ENCODE results near the gene MSRB2.

MSRB2 gene

GRCh38 chr10:23051855-23052331, 43.5 kb upstream of the MSRB2 start:
- TF ChIP-seq, protein P1, sequence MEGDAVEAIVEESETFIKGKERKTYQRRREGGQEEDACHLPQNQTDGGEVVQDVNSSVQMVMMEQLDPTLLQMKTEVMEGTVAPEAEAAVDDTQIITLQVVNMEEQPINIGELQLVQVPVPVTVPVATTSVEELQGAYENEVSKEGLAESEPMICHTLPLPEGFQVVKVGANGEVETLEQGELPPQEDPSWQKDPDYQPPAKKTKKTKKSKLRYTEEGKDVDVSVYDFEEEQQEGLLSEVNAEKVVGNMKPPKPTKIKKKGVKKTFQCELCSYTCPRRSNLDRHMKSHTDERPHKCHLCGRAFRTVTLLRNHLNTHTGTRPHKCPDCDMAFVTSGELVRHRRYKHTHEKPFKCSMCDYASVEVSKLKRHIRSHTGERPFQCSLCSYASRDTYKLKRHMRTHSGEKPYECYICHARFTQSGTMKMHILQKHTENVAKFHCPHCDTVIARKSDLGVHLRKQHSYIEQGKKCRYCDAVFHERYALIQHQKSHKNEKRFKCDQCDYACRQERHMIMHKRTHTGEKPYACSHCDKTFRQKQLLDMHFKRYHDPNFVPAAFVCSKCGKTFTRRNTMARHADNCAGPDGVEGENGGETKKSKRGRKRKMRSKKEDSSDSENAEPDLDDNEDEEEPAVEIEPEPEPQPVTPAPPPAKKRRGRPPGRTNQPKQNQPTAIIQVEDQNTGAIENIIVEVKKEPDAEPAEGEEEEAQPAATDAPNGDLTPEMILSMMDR (IDR thresholded peaks at IDR 0.05; ENCODE audit: insufficient read depth, low read length, poor library complexity, severe bottlenecking) = no peak
- Histone ChIP-seq H3K4me3 (replicated peaks; ENCODE audit: low read depth, low read length) (no peak overlapping the region), H3K27me3 (replicated peaks; ENCODE audit: control insufficient read depth, insufficient read depth, low read length) (no peaks in the 10 kb centered on the region; the same call in none of the 2 replicates), H3K36me3 (ENCODE audit: control insufficient read depth, insufficient read depth, low read length) (no peaks in the 10 kb centered on the region)
- no peak for DNase-seq (ENCODE audit: extremely low read depth, insufficient read length)

- TF ChIP-seq, protein P1 (IDR thresholded peaks at IDR 0.05; ENCODE audit: insufficient read depth, low read length, poor library complexity, severe bottlenecking) = no peak
- Histone ChIP-seq H3K36me3 (ENCODE audit: control insufficient read depth, insufficient read depth, low read length) (no peaks in the 10 kb centered on the region), H3K4me3 (replicated peaks; ENCODE audit: low read depth, low read length) (no peak overlapping the region), H3K27me3 (replicated peaks; ENCODE audit: control insufficient read depth, insufficient read depth, low read length) (peaks cover 1% of the 10 kb centered on the region)
- DNase-seq (ENCODE audit: extremely low read depth, insufficient read length) = no peak
Measured at GRCh38 chr10:23053036-23053435, 42.3 kb upstream of the MSRB2 start.

DNA sequence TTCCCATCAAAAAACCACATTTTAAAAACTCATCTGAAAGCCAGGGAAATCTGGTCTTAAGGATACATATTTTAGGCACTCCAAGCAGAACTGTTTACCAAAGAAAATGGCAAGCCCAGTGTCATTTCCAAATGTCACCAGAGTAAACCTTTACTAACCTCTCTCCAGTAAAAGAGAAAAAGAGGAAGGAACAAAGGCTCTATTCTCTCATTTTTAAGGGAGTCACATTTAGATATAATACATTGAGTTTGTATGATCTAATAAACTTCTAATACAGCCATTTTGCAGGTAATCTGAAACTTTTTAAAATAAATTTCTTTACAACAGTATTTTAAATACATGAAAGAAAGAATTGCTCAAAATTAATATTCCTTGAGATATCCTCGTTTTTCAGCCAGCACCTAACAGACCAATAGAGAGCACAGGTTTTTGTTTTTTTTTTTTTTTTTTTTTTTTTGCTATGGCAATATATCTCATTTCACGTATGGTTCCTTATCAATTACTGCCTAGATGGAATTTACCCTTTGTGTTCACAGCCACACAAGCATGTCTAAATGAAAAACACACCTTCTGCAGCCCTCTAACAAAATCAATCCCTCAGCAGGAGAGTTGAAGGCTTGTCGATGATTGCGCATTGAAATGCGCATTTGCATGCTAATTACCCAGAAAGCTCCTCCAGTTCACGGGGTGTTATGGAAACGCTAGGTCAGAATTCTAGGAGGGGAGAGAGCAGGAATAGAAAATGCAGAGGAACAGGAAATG, 39.8 kb upstream of the MSRB2 start:
- no peak for DNase-seq (ENCODE audit: extremely low read depth, insufficient read length)
- TF ChIP-seq, protein P1 (IDR thresholded peaks at IDR 0.05; ENCODE audit: insufficient read depth, low read length, poor library complexity, severe bottlenecking) = no peak
- H3K36me3 ChIP-seq (ENCODE audit: control insufficient read depth, insufficient read depth, low read length) = no peaks in the 10 kb centered on the region
- H3K4me3 ChIP-seq (replicated peaks; ENCODE audit: low read depth, low read length) = no peak overlapping the region
- peaks cover 1% of the 10 kb centered on the region; the same call in 1 of the 2 replicates for H3K27me3 ChIP-seq (replicated peaks; ENCODE audit: control insufficient read depth, insufficient read depth, low read length)

DNA sequence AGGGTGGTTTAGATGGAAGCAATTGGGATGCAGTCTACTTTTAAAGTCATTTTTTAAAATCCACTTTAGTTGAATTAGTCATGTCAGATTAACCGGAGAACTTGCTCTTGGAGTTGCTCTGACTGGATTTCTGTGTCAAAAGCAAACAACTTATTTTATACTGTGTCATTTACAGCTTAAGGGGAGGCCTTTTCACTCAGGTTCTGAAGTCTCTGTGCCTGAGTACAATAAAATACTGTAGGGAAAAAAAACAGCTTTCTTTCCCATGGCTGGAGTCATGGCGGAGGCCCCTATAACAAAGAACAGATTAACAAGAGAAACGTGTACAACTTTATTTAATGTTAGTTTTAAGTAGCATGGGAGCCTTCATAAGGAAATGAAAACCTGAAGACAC, 39.2 kb upstream of the MSRB2 start:
- no peak overlapping the region for H3K4me3 ChIP-seq (replicated peaks; ENCODE audit: low read depth, low read length)
- DNase-seq (ENCODE audit: extremely low read depth, insufficient read length) = no peak
- H3K27me3 ChIP-seq (replicated peaks; ENCODE audit: control insufficient read depth, insufficient read depth, low read length) = peaks cover 1% of the 10 kb centered on the region; the same call in 1 of the 2 replicates
- no peaks in the 10 kb centered on the region for H3K36me3 ChIP-seq (ENCODE audit: control insufficient read depth, insufficient read depth, low read length)
- TF ChIP-seq, protein P1 (IDR thresholded peaks at IDR 0.05; ENCODE audit: insufficient read depth, low read length, poor library complexity, severe bottlenecking) = no peak

GRCh38 chr10:23058366-23058765, 37.0 kb upstream of the MSRB2 start:
- Histone ChIP-seq H3K27me3 (replicated peaks; ENCODE audit: control insufficient read depth, insufficient read depth, low read length) (peaks cover 1% of the 10 kb centered on the region; the same call in 1 of the 2 replicates), H3K36me3 (ENCODE audit: control insufficient read depth, insufficient read depth, low read length) (no peaks in the 10 kb centered on the region), H3K4me3 (replicated peaks; ENCODE audit: low read depth, low read length) (no peak overlapping the region)
- no peak for DNase-seq (ENCODE audit: extremely low read depth, insufficient read length)
- TF ChIP-seq, protein P1 (IDR thresholded peaks at IDR 0.05; ENCODE audit: insufficient read depth, low read length, poor library complexity, severe bottlenecking) = no peak
